Measurements from ENCODE around the gene CEPT1.

The CEPT1 gene

GRCh38 chr1:111104981-111105380, 35.0 kb upstream of the CEPT1 start:
- CTCF ChIA-PET, result no interaction called here
- no peak for DNase-seq (ENCODE audit: extremely low spot score)
- POLR2A ChIA-PET, result no interaction called here
- no peak for TF ChIP-seq ARNT (IDR thresholded peaks at IDR 0.05)
- TF ChIP-seq ELF4 (IDR thresholded peaks at IDR 0.05), result no peak
- no peak for TF ChIP-seq HDGF (IDR thresholded peaks at IDR 0.05; ENCODE audit: borderline replicate concordance)
- TF ChIP-seq ZNF384 (IDR thresholded peaks at IDR 0.05), result no peak
- TF ChIP-seq L3MBTL2 (conservative IDR thresholded peaks at IDR 0.05), result no peak
- TF ChIP-seq CTBP1 (IDR thresholded peaks at IDR 0.05; ENCODE audit: borderline replicate concordance), result no peak
- TF ChIP-seq, protein P1, sequence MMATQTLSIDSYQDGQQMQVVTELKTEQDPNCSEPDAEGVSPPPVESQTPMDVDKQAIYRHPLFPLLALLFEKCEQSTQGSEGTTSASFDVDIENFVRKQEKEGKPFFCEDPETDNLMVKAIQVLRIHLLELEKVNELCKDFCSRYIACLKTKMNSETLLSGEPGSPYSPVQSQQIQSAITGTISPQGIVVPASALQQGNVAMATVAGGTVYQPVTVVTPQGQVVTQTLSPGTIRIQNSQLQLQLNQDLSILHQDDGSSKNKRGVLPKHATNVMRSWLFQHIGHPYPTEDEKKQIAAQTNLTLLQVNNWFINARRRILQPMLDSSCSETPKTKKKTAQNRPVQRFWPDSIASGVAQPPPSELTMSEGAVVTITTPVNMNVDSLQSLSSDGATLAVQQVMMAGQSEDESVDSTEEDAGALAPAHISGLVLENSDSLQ (IDR thresholded peaks at IDR 0.05), result no peak
- no peak for TF ChIP-seq NFRKB (IDR thresholded peaks at IDR 0.05)
- TF ChIP-seq BHLHE40 (IDR thresholded peaks at IDR 0.05; ENCODE audit: borderline replicate concordance), result no peak
- no peak for TF ChIP-seq FOXK2 (IDR thresholded peaks at IDR 0.05)
- no peak for TF ChIP-seq LEF1 (IDR thresholded peaks at IDR 0.05; ENCODE audit: borderline replicate concordance)
- TF ChIP-seq FOXM1 (IDR thresholded peaks at IDR 0.05; ENCODE audit: borderline replicate concordance), result no peak
- no peak for TF ChIP-seq SUZ12 (IDR thresholded peaks at IDR 0.05)
- TF ChIP-seq SP1 (IDR thresholded peaks at IDR 0.05), result no peak
- TF ChIP-seq TARDBP (IDR thresholded peaks at IDR 0.05), result no peak
- TF ChIP-seq FOXA1 (IDR thresholded peaks at IDR 0.05), result no peak

DNA sequence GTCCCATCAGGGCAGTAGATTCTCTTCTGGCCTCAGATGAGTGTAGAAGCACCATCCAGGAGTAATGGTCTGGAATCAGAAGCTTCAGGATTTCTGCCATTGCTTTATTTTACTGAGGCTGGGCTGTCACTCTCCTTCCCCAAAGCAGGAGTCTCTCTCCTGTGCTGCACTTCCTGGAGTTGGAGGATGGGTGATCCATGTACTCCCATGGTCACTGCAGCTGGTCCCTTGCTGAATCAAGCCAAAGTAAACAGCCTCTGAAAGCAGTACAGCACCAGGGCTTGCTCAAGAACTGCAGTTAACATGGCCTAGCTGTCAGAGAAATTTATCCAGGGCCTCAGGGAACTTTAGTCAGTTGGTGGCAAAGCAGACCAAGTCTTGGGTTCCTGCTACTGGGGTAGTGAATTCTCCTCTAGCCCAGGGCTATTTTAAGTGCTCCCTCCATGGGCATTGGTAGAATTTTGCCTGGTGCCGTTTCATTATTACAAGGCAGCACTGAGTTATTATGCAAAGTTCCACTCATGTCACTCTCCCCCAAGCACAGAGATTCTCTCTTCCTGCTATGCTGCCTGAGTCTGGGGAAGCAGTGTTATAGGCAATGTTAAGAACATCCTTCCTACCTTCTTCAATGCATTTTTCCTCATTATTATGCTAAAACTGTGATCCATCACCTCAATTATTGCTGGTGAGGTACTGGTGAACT, 29.7 kb upstream of the CEPT1 start:
- POLR2A ChIA-PET, result no interaction called here
- DNase-seq (ENCODE audit: extremely low spot score), result no peak

GRCh38 chr1:111116496-111116895, 23.5 kb upstream of the CEPT1 start:
- POLR2A ChIA-PET, result no interaction called here
- DNase-seq (ENCODE audit: extremely low spot score), result no peak
- CTCF ChIA-PET, result no interaction called here
- TF ChIP-seq, protein P1 (IDR thresholded peaks at IDR 0.05), result no peak
- TF ChIP-seq CTBP1 (IDR thresholded peaks at IDR 0.05; ENCODE audit: borderline replicate concordance) (no peak), ARNT (IDR thresholded peaks at IDR 0.05) (no peak), FOXK2 (IDR thresholded peaks at IDR 0.05) (no peak), TARDBP (IDR thresholded peaks at IDR 0.05) (no peak), L3MBTL2 (conservative IDR thresholded peaks at IDR 0.05) (no peak), SP1 (IDR thresholded peaks at IDR 0.05) (no peak), SUZ12 (IDR thresholded peaks at IDR 0.05) (no peak), FOXA1 (IDR thresholded peaks at IDR 0.05) (no peak), HDGF (IDR thresholded peaks at IDR 0.05; ENCODE audit: borderline replicate concordance) (no peak)

More for the DNA sequence above, 29.7 kb upstream of the CEPT1 start:
- TF ChIP-seq FOXK2 (IDR thresholded peaks at IDR 0.05) (no peak), ZNF384 (IDR thresholded peaks at IDR 0.05) (no peak), FOXA1 (IDR thresholded peaks at IDR 0.05) (no peak), SP1 (IDR thresholded peaks at IDR 0.05) (no peak), FOXM1 (IDR thresholded peaks at IDR 0.05; ENCODE audit: borderline replicate concordance) (no peak), ARNT (IDR thresholded peaks at IDR 0.05) (no peak)
- TF ChIP-seq, protein P1 (IDR thresholded peaks at IDR 0.05), result no peak
- CTCF ChIA-PET, result no interaction called here

GRCh38 chr1:111126354-111126753, 13.7 kb upstream of the CEPT1 start:
- TF ChIP-seq LEF1 (IDR thresholded peaks at IDR 0.05; ENCODE audit: borderline replicate concordance) (no peak), ARNT (IDR thresholded peaks at IDR 0.05) (no peak), FOXK2 (IDR thresholded peaks at IDR 0.05) (no peak), ZNF384 (IDR thresholded peaks at IDR 0.05) (no peak), CTBP1 (IDR thresholded peaks at IDR 0.05; ENCODE audit: borderline replicate concordance) (no peak), SP1 (IDR thresholded peaks at IDR 0.05) (no peak), HDGF (IDR thresholded peaks at IDR 0.05; ENCODE audit: borderline replicate concordance) (no peak), FOXA1 (IDR thresholded peaks at IDR 0.05) (no peak), L3MBTL2 (conservative IDR thresholded peaks at IDR 0.05) (no peak), SUZ12 (IDR thresholded peaks at IDR 0.05) (no peak), TARDBP (IDR thresholded peaks at IDR 0.05) (no peak), NFRKB (IDR thresholded peaks at IDR 0.05) (no peak), BHLHE40 (IDR thresholded peaks at IDR 0.05; ENCODE audit: borderline replicate concordance) (no peak), FOXM1 (IDR thresholded peaks at IDR 0.05; ENCODE audit: borderline replicate concordance) (no peak)
- TF ChIP-seq, protein P1 (IDR thresholded peaks at IDR 0.05), result no peak
- POLR2A ChIA-PET, result interaction anchor here (0.9 kb wide), 1 partner anchor 13 kb away, joined by 5 read pairs; no protein-coding TSS in a partner anchor
- DNase-seq (ENCODE audit: extremely low spot score), result no peak
- CTCF ChIA-PET, result interaction anchor here (0.5 to 1.0 kb wide), 2 partner anchors 15 to 55 kb away, joined by 3 read pairs; no protein-coding TSS in a partner anchor

- POLR2A ChIA-PET, result no interaction called here
- TF ChIP-seq BHLHE40 (IDR thresholded peaks at IDR 0.05; ENCODE audit: borderline replicate concordance) (no peak), ARNT (IDR thresholded peaks at IDR 0.05) (no peak), FOXA1 (IDR thresholded peaks at IDR 0.05) (no peak), FOXM1 (IDR thresholded peaks at IDR 0.05; ENCODE audit: borderline replicate concordance) (no peak), FOXK2 (IDR thresholded peaks at IDR 0.05) (no peak), ELF4 (IDR thresholded peaks at IDR 0.05) (no peak), L3MBTL2 (conservative IDR thresholded peaks at IDR 0.05) (no peak), NFRKB (IDR thresholded peaks at IDR 0.05) (no peak), HDGF (IDR thresholded peaks at IDR 0.05; ENCODE audit: borderline replicate concordance) (no peak), TARDBP (IDR thresholded peaks at IDR 0.05) (no peak)
- CTCF ChIA-PET, result no interaction called here
- DNase-seq (ENCODE audit: extremely low spot score), result no peak
Measured at GRCh38 chr1:111127923-111128643, 11.9 kb upstream of the CEPT1 start.
